ENCODE measurements around the gene EPHB2.

Gene EPHB2

DNA sequence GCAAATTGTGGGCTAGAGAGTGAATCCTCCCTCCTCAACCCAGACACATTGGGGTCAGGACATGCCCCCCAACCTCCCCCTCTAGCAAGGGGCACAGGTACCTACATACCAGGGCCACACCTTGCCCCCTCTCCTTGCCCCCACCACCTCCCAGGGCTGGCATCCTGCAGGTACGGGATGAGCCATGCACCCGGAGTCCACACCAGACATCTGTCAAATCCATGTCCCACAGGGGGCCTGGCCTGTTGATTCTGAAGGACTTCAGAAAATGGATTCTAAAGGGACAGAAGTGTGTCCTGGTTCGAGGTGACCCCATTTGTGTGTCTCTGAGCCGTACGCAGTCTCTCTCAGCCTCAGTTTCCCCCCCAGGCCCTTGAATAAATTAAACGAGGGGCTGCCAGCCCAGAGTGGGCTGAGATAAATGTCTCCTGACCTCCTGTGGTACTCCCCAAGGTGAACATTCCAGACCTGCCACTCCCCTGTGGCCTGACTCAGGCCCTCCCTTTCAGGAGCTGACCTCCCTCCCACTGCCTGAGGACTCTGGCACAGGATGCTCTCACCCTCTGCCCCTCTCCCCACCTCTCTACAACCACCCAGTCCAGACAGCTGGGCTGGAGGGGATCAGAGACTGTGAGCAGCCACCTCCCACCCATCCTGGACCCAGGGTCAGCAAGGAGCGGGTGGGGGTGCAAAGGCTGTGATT, 94.5 kb downstream of the EPHB2 start:
- DNase-seq, result no peak

DNA sequence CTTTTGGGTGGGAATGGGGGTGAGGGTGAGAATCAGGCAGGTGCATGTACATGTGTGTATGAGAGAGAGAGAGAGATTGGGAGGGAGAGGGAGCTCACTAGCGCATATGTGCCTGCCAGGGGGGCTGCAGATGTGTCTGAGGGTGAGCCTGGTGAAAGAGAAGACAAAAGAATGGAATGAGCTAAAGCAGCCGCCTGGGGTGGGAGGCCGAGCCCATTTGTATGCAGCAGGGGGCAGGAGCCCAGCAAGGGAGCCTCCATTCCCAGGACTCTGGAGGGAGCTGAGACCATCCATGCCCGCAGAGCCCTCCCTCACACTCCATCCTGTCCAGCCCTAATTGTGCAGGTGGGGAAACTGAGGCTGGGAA, 95.0 kb downstream of the EPHB2 start:
- DNase-seq, result no peak

DNA sequence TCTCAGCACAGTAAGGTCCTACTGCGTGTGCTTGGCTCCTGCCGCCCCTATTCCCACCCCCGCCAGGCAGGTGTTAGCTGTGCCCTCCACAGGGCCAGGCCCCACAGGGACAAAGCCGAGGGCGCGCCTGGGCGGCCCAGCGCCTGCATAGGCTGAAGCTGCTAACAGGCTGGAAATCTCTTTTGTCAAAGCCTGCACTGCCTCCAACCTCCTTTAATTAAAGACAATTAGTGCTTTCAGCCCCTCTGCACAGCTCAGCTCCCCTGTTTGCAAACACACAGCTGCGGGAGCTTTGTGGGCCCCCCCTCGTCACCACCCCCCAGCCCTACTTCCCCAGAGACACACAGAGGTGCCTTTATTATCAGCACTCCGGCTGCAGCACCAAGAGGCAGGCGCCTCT, 95.9 kb downstream of the EPHB2 start:
- no peak for DNase-seq

DNA sequence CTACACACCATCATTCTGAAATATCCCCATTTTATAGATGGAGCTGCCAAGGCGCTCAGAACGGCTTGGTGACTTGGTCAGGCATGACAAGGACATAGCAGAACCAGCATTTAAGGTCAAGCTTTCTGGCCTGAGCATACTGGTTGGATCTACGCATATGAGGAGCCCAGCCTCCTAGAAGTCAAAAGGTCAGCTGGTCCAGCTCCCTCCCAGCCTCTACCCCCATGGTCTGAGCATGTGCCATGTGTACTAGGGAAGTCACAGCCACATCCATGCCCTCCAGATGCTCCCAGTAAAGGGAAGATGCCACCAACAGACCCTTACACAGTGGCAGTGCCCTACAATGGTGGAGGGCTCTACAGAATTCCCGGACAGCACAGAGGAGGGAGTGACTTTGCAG, 96.7 kb downstream of the EPHB2 start:
- no peak for DNase-seq

DNA sequence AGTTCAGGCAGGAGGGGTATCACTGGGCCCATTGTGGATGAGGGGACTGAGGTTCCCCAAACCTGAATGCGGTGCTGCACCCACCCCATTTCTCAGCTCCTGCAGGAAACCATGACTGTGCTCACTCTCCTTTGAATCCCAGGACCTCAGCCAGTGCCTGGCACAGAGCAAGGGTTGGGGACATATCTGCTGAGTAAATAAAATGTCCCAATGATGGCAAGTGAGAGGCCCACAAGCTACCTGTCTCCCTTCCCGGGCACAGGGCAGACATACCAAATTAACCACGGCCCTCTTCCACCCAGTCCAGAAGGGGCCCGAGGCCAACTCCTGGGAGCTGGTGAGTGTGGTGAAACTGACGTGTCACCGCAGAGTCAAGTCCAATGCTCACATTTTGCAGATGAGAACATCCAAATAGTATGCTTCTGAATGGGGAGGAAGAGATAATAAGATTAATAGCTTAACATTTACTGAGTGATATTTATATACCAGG, 97.6 kb downstream of the EPHB2 start:
- no peak for DNase-seq

DNA sequence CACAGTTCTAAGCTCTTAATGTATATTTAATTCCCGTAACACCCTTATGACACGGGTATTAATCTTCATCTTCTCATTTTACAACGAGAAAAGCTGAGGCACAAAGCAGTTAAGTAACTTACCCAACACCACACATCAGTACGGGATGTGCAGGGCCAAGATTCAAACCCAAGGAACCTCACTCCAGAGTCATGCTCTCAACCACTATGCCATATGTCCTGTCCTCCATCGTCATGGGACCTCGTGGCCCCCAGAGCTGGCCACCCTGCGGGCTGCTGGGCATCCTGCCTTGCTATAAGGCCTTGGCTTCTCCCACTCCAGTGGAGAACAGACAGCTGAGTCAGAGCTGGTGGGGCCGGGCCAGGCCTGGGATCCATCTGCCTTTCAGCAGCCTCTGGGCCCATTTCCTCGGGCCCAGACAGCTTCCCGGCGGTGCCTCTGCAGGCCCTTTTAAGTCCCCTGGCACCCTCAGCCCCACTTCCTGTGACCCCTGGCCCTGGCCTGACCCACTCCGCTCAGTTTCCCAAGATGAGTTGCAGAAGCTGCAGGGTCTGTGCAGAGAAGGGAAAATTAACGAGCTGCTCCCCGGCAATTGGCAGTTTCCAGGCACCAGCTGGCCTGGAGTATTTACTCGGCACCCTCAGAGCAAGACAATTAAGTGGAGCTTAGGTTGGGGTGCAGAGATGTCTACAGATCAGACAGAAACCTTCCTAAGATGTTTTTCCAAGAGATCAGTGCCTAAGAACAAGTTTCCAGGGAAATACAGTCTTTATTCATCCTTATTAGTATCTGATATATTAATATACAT, 98.2 kb downstream of the EPHB2 start:
- no peak for DNase-seq

DNA sequence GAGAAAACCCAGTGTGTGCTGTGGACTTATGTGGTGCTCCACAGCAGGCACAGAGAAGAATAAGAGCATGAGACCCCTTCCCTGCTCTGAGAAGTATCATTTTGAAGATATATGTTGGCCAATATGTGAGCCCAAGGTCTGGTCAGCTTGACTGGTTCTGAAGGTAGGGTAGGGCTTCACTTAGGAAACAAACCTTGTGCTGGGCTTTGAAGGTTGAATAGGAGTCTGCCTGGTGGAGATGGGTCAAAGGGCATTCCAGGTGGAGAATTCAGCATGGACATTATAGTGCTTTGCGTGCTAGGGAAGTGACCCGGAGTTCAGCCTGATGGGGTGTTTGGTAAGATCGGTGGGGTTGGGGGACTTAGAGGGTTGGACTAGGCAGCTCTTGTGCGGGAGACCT, 99.1 kb downstream of the EPHB2 start:
- DNase-seq, result no peak

DNA sequence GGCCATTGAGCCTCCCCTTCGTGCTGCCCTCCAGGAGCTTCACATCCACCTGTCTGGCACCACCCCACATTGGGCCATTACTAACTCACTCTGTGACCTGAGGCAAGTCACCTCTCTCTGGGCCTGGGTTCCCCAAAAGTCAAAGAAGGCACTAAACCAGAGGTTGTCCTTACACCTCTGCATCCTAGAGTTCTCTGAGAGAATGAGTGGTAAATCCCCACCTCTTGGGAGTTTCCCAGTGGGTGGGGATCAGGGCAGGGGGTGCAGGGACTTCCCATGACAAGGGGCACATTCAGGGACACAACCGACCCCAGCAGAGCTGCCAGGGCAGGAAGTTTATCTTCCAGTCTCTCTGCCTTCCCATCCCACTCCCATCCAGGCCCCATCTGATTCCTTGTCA, 99.7 kb downstream of the EPHB2 start:
- DNase-seq, result no peak

DNA sequence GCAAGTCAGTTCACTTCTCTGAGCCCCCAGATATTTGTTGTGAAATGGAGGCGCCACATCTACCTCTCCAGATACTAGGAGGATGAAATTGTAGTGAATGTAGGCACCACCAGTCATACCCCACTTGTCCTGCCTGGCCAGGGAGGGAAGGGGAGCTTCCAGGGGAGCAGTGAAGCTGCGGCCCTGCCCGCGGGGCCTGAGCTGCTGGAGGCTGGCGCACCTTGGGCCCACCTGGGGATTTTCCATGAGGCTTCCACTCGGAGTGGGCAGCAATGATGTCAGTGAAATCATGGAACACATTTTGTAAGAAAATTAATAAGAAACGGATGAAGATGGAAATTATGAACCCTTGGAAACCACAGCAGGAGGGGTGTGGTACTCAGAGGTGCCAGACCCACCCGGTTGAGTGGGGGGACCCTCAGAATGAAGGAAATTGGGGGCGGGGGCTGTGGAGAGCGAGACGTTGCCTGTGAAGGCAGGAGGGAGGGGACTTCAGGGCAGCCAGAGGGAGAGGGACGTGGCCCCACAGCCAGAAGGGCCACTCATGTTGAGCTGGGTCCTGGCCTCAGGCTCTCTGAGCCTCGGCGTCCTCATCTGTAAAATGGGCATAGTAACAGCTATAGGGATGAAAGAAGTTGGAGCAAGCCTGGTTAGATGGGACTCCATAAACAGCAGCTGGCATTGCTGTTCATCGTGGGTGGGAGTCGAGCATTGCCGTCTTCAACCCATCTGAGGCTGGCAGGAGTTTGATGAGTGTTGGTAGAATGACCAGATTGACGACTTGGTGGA, 101.6 kb downstream of the EPHB2 start:
- no peak for DNase-seq

DNA sequence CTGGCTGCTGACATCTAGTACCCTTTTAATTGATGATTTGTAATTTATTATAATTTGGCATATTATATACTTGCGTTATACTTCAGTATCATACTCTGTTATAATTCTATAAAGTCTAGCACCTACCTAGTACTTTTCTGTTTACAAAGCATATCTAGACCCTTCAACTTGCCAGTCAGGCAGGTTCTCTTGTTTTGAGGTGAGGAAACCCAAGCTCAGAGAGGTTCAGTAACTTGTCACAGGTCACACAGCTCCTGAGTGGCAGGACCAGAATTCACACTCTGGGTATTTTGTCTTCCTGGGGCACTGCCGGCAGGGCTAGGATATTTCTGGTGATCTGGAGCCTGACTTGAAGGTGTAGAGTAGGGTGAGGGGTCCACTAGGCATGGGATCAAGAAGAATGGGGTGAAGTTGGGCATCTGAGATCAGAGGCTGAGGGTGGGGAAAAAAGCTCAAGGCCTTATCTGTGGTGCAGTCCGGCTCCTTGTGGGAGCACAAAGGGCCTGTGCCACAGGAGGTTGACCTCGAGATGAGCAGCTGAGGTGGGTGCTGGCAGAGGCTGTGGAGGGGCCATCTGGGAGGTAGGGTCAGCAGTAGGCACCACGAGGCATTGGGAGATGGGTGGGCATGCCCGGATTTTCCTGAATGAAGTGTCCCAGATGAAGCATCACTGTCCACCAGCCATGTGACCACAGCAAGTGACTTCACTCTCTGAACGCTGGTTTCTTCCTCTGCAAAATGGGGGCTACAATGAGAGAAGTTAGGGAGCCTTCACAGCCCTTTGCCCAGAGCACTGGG, 102.6 kb downstream of the EPHB2 start:
- no peak for DNase-seq

DNA sequence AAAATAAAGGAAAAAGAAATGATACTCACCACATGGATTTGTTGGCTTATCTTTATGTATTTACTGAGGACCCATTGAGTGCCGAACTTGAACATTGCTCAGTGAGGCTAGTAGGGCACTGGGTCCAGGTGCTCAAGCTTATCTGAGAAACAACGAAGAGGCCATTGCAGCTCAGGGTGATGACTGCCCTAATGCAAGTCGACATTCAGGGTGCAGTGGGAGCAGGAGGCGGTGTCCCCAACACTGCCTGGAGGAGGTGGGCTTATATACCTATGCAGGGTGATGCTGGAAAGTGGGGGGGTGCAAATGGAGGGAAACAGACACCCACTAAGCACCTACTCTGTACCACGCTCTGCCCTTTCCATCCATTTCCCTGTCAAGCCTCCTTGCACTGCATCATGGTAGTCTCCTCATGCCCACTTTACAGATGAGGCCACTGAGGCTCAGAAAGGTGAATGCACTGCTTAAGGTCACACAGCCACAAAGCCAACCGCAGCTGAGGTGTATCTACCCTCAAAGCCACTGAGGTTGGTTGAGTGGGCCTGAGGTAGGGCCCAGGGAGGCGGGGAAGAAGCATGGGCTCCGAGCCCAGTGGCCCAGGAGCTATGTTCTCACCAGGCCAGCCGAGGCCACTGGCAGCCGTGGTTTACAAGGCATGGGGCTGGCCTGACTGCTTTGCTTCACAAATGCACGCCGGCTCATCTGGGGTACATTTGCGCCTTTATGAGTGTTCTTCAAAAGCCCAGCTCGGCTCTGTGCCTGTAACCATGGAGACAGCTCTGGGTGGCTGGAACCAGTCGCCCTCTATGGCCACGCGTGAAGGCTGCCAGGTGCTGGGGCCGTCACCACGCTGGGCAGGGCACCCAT, 103.8 kb downstream of the EPHB2 start:
- DNase-seq, result no peak

DNA sequence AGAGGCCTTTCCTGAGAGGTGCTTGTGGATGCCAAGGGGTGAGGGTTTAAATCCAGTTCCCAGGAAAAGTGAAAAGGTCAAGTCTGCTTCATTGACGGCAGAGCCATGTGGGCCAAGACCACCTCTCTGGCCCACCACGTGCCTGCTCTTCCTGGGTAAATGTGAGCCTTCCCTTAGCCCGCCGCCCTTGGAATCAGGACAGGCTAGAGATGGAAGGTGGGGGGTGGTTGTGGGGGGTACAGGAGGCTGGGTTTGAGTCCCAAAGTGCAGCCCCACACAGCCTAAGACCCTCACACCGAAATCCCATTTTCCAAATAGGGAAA, 104.4 kb downstream of the EPHB2 start:
- DNase-seq, result no peak

DNA sequence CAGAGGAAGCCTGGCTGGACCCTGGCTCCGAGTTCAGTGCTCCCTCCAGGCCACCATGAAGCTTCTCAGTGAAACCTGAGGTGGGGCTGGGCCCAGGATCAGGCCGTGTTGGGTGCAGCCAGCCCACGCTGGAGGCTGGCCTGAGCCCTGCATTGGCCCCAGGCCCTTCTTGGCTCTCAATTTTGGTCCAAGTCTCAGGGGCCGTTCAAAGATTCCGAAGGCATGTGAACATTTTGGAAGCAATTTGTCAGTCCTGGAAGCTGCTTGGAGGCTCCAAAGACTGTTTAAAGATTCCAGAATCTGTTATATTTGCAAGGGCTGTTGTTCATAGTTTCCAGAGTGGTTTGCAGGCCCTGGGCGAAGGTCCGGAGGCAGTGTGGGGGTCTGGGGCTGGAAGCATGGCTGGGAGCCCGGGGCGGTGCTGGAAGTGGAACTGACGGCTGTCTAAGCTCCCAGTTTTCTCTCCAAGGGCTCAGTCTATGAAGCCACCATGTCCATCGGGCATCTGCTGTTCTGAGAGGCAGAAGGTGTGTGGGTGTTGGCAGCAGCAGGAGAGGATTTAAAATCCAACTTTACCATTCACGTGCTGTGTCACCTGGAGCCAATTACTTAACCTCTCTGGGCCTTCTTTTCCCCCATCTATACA, 104.9 kb downstream of the EPHB2 start:
- DNase-seq, result no peak

DNA sequence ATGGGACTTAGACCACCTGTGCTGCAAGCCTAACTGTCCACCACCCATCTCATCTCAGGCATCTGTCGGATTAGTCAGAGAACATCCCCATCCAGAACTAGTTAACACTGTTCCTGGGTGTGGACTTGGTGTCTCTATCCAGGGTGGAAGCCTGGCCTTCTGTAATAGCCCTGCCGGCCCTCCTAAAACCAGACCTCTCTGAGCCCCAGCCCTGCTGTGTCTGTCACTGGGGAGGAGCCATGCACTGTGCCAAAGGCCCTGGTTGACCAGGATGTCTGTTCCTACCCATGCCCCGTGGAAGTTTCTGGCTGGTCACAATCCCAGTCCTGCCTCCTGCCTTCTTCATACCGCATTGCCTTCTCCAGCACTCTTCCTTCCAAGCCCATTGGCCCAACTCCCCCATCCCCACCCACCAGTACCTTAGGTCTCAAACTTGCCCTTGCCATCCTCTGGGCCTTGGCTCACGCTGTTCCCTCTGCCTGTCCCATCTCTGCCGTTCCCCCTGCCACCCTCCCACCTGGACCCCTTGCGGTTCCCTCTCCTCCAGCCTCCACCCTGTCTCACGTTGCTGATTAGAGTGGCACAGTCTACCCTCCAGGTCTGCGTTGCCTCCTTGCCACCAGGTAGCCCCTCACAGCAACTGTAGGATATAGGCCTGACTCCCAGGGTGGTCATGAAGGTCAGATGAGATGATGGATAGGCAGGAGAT, 105.6 kb downstream of the EPHB2 start:
- no peak for DNase-seq

DNA sequence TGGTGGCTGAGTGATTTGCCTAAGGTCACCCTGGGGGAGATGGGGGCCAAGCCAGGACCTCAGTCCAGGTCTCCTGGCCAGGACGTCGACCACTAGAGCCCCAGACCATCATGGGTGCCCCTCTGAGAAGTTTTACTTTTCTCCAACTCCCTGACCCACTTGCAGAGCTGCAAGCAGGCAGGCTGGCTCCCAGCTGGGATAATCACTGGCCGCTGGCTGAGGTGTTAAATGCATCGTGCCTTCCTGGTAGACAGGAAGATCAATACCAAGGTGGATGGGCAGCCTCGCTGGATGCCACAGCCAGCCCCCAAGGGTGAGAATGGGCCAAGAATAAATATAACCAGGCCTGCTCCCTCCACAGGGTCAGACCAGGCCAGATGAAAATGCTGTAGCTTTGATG, 106.2 kb downstream of the EPHB2 start:
- DNase-seq, result no peak

DNA sequence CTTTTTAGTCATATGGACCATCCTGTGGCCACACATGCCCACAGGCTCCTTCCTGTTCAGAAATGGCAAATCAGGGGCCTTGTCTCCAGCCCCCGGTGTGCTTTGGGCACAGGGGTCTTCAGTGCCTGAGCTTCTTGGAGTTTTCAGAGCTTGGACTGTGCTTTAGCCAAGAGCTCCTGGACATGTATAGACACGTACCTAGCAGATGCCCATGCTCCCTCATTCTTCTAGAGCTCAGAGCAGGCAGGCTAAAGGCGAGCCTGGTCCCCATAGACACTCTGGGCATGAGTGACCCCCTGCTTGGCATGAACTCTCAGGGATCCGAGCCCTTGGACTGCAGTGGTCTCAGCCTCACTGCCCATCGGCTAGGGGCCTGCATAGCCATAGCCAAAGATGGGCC, 106.8 kb downstream of the EPHB2 start:
- DNase-seq, result no peak

DNA sequence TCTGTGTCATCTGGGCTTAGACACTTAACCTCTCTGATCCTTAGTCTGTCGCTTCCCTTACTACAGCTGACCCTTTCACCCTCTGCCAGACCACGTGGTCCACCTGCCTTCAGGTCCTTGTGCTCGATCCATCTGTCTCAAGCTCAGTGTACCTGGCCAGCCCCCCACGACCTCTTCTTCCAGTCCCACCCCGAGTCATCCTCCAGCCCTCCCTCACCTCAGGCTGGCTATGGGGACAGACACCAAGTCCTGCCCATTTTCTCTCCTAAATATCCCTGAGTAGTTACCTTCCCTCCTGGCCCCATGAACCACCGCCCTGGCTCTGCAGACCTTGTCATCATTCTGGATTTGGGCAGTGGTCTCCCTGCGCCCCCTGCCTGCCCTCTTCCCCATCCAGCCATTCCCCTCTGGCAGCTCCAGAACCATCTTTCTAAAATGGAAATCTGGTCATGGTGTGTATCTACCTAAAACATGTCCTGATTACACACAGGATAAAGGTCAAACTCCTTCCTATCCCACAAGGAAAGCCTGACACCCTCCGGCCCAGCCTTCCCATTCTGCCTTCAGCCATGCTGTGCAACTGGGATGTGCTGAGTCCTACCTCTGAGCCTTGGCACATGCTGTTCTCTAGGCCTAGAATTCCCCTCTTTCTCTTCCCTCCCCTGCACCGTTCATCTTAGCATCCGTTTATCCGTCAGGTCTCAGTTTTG, 107.6 kb downstream of the EPHB2 start:
- DNase-seq, result no peak

DNA sequence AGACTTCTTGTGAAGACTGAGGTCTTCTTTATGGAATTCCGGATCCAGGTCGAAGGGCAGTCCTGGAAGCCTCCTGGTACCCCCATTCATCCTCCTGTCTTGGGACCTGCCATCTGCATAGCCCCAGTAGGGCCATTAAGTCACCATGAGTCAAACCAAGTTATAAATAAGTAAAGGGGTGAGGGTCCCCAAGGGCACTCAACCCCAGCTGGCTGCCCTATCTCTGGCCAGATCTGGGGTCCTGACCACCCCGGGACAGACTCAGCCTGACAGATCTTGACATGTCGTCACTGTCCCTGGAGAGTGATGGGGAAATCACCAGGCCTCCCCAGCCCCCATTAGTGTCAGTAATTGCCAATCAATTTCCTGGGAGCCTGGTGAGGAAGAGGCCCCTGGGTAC, 108.7 kb downstream of the EPHB2 start:
- no peak for DNase-seq

DNA sequence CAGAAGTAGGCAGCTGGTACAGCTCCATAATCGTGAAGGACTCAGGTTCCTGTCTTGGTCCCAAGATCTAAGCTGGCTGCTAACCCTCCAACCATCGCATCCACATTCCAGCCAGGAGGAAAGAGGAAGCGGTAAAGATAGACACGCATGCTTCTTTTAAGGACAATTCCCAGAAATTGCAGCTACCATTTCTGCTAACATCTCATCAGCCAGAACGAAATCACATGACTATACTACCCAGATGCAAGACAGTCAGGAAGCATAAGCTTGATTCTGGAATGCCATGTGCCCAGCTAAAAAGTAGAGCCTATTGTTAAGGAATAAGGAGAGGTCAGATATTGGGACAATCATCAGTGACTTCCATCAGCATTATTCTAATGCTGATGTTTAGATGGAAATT, 110.4 kb downstream of the EPHB2 start:
- no peak for DNase-seq

DNA sequence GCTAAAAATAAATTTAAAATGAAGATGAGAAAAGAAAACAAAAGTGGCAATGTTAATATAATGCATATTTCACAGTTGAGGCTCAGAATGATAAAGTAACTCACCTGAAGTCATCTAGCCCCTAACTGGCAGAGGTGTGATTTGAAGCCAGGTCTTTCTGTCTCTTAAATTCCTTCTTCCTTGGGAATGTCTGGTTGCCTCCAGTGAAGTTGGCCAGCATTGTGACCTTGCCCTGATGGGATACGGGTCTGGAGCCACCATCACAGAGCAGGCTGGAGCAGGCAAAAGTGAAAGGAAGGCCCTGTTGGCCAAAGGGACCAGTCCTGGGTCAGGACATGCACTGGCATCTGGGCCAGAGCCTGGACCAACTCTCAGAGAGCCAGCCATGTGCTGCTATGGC, 111.7 kb downstream of the EPHB2 start:
- no peak for DNase-seq
